Stomach (tissue), 4 donors: ENCODE results near the gene NEK7.

Source experiments
- CTCF ChIP-seq, 7 experiments: fragments of 450-650 bp in 4 of 7; fragments of 200-600 bp in 3 of 7; sonication (generic) in 3 of 7; IDR thresholded peaks; one replicate each; pipeline ENCODE4 v1.5.1; 2016 to 2019; ENCODE audit warnings: antibody characterized with exemption in 7 of 7, control low read depth in 2 of 7, mild to moderate bottlenecking in 1 of 7
- EP300 ChIP-seq: sonication (generic); formaldehyde crosslinking; IDR thresholded peaks from one replicate; pipeline ENCODE4 v1.6.1; 2017; ENCODE audit warnings: antibody characterized with exemption
- POLR2AphosphoS5 ChIP-seq, 3 donors: sonication (generic); formaldehyde crosslinking; IDR thresholded peaks; one replicate each; pipeline ENCODE4 v1.6.1; 2016; ENCODE audit warnings: antibody characterized with exemption in 3 of 3

- no peak for TF ChIP-seq POLR2AphosphoS5 (IDR thresholded peaks at IDR 0.05)
- TF ChIP-seq CTCF (IDR thresholded peaks at IDR 0.05), result no peak
- TF ChIP-seq EP300, result no peak
Measured at GRCh38 chr1:198141668-198142351, 15.0 kb upstream of the NEK7 start.
